HCEC 1CT (cell line): Measurements from ENCODE around the gene ARR3.
"Not testable (repeated sequence)": the region's sequence is repeated elsewhere in the genome, so short reads cannot be mapped to it uniquely, and the experiment has no call there.

Source experiments
- DNase-seq: peaks from one replicate; pipeline ENCODE4 v3.0.0-alpha.2; 2017

Gene ARR3

DNA sequence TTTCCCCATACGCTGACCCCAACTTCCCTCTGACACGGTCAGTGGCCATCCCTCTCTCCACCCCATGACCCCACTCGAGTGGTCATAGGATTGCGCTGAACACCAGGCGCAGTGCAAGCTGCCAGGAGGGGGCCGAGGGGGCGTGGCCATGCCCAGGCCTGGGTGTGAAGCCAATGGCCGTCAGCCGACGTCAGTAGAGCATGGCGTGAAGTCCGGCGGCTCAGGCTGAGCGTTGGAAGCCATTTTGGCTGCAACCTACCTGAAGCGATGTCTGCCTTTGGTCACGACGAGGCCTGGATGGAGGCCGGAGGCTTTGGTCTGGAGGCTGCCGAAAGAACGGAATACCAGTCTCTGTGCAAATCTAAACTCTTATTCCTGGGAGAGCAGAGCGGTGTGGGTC, 13.8 kb downstream of the ARR3 start, which contains the start of gene RAB41:
RAB41 (plus strand) TSS at position 222 of the 400 bp plus-strand sequence; CDS start at position 268, 46 bp downstream.
- no peak for DNase-seq

DNA sequence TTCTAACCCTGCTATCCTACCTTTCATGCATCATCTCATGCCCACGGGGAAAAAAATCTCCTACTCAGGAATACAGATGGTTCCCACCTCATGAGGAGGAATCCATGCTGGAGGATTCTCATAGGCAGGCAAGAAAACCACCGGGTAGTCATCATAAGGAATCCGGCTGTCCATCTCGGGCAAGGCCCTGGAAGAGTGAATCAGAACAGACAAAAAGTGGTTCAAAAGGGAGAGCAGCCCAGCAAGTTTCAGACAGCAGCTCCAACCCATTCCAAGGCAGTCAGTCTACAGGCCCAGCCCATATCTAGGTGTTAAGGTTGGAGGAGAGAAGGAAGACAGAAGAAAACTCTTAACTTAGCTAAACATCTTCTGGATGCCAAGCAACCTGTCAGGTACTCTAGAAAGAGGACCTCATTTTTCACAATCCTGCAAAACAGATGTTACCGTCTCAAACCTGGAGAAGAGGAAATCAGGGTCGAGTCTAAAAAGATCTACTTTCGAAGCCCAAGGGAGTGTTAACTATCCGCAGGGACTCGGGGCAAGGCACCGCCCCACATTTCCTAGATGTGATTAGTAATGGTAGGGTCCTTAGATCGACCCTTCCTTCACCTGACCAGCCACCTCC, 21.1 kb downstream of the ARR3 start:
- DNase-seq: peak; percentile 15

DNA sequence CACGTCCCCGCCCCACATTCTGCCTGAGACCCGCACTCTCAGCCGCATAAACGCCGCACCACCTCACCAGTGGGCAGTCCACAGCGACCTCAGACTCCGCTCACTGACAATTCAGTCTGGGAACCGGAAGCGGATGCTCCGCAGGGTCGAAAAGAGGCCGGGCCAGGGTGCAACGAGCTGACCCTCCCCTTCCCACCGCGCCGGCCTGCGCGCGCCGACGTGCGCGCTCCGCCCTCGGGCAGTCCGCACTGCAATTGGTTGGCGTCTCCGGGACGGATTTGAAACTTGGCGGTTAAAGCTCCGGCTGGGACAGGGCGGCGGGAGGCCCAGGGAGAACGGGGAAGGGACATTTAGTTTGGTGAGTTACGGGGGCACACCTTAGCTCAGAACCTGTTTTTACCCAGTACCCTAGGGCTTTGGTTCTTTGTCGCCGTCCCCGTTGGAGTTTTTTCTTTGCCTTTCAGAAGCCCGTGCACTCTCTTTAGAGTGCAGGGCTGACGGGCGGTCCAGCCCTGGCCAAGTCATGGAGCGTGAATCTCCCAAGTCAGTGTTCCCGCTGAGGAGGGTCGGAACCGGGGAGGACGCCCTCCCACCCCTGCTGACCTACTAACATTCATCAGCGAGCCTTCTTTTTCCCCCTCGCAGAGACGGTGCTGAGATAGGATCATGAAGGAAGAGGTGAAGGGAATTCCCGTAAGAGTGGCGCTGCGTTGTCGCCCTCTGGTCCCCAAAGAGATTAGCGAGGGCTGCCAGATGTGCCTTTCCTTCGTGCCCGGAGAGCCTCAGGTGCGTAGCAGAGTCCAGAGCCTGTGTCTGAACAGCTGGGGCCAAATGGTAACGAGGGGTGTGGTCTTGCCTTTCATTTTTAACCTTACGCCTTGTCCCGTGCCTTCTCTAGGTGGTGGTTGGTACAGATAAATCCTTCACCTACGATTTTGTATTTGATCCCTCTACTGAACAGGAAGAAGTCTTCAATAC, 21.9 kb downstream of the ARR3 start, which contains the start of the genes KIF4A and PDZD11:
KIF4A (plus strand) TSS at position 312 of the 978 bp plus-strand sequence; CDS start at position 667, 355 bp downstream.
PDZD11 (minus strand) TSS at position 135 of the 978 bp plus-strand sequence. CDS start 586 bp downstream, outside the sequence.
- peak; percentile 81 for DNase-seq

DNA sequence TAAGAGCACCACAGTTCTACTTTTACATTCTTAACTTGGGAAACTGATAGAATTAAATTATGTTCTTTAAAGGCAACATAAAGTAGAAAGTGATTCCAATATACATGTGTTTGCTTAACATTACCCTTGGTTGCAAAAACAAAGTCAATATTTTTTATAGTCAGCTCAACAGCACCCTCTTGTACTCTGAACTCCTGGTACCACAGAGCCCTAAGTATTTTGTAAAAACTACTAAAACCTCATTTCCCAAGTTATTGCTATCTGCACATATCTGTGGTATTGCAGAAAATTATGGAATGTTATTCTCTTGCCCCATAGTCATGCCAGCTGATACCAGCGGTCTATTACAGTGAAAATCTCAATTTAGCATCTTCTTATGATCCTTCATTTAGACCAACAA, 24.7 kb downstream of the ARR3 start:
- DNase-seq: peak; percentile 12

DNA sequence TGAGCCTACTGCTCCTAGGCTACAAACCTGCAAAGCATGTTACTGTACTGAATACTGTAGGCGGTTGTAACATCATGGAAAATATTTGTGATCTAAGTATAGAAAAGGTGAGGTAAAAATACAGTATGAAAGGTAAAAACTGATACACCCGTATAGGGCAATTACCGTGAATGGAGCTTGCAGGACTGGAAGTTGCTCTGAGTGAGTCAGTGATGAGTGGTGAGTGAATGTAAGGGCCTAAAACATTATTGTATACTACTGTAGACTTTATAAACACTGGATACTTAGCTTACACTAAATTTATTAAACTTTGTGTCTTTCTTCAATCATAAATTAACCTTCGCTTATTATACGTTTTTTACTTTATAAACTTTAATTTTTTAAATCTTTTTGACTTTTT, 25.5 kb downstream of the ARR3 start:
- DNase-seq: peak; percentile 31

DNA sequence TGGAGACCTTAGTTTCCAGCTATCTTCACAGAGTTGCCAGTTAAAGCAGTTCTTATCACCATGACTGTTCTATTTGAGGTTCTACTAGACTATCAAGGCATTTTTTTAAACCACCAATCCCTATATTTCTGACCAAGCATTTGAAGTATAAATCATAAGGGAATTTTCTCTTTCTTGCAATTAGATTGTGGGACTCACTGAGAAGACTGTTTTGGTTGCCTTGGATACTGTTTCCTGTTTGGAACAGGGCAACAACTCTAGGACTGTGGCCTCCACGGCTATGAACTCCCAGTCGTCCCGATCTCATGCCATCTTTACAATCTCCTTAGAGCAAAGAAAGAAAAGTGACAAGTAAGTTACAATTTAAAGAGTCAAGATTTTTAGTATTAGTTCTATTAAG, 33.6 kb downstream of the ARR3 start:
- DNase-seq: no peak

DNA sequence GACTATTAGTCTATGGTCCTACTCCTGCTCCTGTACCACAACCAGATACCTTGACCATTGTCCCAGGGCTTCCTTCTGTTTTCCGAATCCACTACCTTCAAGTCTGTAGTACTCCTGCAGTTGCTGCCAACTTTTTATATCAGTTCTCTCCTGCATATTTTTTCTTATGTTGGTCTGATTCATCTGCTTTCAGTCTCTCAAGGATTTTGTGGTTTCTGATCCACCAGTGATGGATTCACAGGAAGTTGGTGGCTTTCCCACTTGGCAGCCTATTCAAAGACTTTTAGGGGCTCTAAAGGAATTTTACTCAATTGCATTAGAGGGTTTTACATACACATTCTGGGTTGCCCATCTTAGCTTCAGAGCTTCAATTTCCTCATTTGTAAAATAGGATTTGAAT, 45.4 kb downstream of the ARR3 start:
- peak; percentile 27 for DNase-seq

DNA sequence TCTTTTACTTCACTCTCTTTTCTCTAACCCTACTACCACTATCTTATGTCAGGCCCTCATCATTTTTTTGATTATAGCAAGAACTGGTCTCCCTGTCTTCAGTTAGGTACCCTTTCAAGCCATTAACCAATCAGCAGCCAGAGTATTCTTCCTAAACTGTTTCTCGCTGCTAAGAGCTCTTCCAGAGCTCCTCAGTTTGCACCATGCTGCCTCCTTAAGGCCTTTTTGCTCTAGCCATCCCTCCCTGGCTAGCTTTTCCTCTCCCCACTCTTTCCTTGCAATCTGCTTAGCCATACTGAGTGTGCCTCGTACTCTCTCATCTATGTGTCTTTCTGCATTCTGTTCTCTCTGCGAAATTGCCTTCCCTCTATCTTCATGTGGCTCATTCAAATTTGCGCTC, 54.6 kb downstream of the ARR3 start:
- no peak for DNase-seq

DNA sequence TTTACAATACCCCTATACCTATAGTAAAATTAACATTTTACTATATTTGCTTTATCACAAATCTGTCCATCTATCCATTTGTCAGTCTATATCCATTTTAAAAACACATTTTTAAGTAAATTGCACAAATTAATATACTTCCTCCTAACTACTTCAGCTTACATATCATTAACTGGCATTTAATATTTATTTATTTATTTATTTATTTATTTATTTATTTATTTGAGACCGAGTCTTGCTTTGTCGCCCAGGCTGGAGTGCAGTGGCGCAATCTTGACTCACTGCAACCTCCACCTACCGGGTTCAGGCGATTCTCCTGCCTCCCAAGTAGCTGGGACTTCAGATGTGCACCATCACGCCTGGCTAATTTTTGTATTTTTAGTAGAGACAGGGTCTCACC, 55.5 kb downstream of the ARR3 start:
- DNase-seq: not testable (repeated sequence)

DNA sequence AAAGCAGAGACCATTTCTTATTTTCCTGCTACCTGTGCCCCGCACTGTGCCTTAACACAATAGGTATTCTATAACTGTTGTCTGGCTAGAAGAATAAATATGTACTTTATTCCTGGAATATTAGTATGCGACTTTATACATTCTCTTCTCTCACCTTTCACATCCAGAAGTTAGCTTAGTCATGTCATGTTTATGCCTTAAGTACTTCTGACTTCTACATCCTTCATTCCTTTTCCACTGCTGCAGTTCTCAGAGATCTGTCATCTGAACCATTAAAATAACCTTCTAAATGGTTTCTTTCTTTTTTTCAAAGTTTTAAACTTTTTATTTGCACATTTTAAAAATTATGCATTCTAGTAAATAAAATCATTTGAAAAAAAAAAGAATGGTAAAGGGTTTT, 56.2 kb downstream of the ARR3 start:
- peak; percentile 2 for DNase-seq

DNA sequence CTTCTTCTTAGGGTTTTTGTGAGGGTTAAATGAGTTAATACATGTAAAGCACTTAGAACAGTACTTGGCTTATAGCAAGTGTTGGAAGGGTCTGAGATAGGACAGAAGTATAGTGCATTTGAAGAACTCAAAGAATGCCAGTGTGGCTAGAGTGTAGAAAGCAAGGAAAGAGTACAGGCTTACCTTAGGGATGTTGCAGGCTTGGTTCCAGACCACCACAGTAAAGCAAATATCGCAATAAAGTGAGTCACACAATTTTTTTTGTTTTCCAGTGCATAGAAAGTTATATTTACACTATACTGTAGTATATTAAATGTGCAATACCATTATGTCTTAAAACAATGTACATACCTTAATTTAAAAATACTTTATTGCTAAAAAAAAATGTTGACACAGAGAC, 63.0 kb downstream of the ARR3 start:
- no peak for DNase-seq
